Loucy (cell line): ENCODE data around the gene VWA1.

ENCODE experiments used
- H2AFZ ChIP-seq: fragments of 200-600 bp; sonication (generic); 2 replicates; pipeline ENCODE4 v1.6.0; 2016; ENCODE audit warnings: antibody characterized with exemption, mild to moderate bottlenecking, low read length, moderate library complexity
- H3F3A ChIP-seq: fragments of 200-600 bp; 2 replicates; pipeline ENCODE4 v1.6.0; 2016; ENCODE audit warnings: antibody characterized with exemption, low read depth, mild to moderate bottlenecking
- H3K27me3 ChIP-seq: fragments of 200-600 bp; sonication (generic); 2 replicates; pipeline ENCODE4 v1.6.1; 2014; ENCODE audit warnings: low read length, mild to moderate bottlenecking; ENCODE audit not compliant: insufficient read depth, poor library complexity, severe bottlenecking
- H3K36me3 ChIP-seq: fragments of 200-600 bp; sonication (generic); 2 replicates; pipeline ENCODE4 v1.6.1; 2016; ENCODE audit warnings: low read length; ENCODE audit not compliant: insufficient read depth
- H3K4me1 ChIP-seq: fragments of 200-600 bp; sonication (generic); 2 replicates; pipeline ENCODE4 v1.5.1; 2014; ENCODE audit warnings: low read length, mild to moderate bottlenecking; ENCODE audit not compliant: insufficient read depth, poor library complexity, severe bottlenecking
- H3K4me2 ChIP-seq: fragments of 200-600 bp; sonication (generic); 2 replicates; pipeline ENCODE4 v1.6.0; 2014; ENCODE audit warnings: antibody characterized with exemption, low read length, low read depth, mild to moderate bottlenecking; ENCODE audit not compliant: poor library complexity, severe bottlenecking
- H3K4me3 ChIP-seq: fragments of 200-600 bp; sonication (generic); 2 replicates; pipeline ENCODE4 v1.5.1; 2014; ENCODE audit warnings: low read length, mild to moderate bottlenecking, mixed read lengths; ENCODE audit not compliant: poor library complexity, severe bottlenecking
- H3K79me2 ChIP-seq: fragments of 200-600 bp; sonication (generic); 2 replicates; pipeline ENCODE4 v1.6.1; 2014; ENCODE audit warnings: low read length; ENCODE audit not compliant: insufficient read depth
- H3K9ac ChIP-seq: fragments of 200-600 bp; sonication (generic); 2 replicates; pipeline ENCODE4 v1.6.0; 2014; ENCODE audit warnings: mild to moderate bottlenecking, low read depth, low read length, moderate library complexity; ENCODE audit not compliant: poor library complexity, severe bottlenecking
- H3K9me2 ChIP-seq: fragments of 200-600 bp; sonication (generic); replicated peaks from 2 replicates; pipeline ENCODE4 v1.6.1; 2016; ENCODE audit warnings: low read depth, low read length, mixed read lengths
- H3K9me3 ChIP-seq: fragments of 200-600 bp; sonication (generic); 2 replicates; pipeline ENCODE4 v1.6.1; 2014; ENCODE audit warnings: mild to moderate bottlenecking, antibody characterized with exemption, low read length, low read depth; ENCODE audit not compliant: insufficient read depth
- H4K20me1 ChIP-seq: fragments of 200-600 bp; sonication (generic); 2 replicates; pipeline ENCODE4 v1.6.0; 2014; ENCODE audit warnings: antibody characterized with exemption, low read length, mild to moderate bottlenecking; ENCODE audit not compliant: insufficient read depth, poor library complexity, severe bottlenecking
- EZH2phosphoT487 ChIP-seq: fragments of 200-600 bp; IDR thresholded peaks from 2 replicates; pipeline ENCODE4 v1.6.1; 2018; ENCODE audit warnings: antibody characterized with exemption, mild to moderate bottlenecking, moderate library complexity, borderline replicate concordance
- TF ChIP-seq, protein P1 (sequence below): fragments of 200-600 bp; sonication (generic); conservative IDR thresholded peaks from 2 replicates; pipeline ENCODE4 v1.5.1; 2014; ENCODE audit warnings: mild to moderate bottlenecking, antibody characterized with exemption, low read length

Gene VWA1

GRCh38 chr1:1437033-1437903, 1.8 kb downstream of the VWA1 start:
- H3K4me1 ChIP-seq: peaks cover 25% of the 10 kb centered on the region
- H3F3A ChIP-seq: no peaks in the 10 kb centered on the region
- no peaks in the 10 kb centered on the region for H3K9me3 ChIP-seq
- H3K4me2 ChIP-seq: peak overlapping the region; percentile 74
- peak overlapping the region; percentile 59 for H3K4me3 ChIP-seq
- no peak for TF ChIP-seq EZH2phosphoT487
- TF ChIP-seq, protein P1, sequence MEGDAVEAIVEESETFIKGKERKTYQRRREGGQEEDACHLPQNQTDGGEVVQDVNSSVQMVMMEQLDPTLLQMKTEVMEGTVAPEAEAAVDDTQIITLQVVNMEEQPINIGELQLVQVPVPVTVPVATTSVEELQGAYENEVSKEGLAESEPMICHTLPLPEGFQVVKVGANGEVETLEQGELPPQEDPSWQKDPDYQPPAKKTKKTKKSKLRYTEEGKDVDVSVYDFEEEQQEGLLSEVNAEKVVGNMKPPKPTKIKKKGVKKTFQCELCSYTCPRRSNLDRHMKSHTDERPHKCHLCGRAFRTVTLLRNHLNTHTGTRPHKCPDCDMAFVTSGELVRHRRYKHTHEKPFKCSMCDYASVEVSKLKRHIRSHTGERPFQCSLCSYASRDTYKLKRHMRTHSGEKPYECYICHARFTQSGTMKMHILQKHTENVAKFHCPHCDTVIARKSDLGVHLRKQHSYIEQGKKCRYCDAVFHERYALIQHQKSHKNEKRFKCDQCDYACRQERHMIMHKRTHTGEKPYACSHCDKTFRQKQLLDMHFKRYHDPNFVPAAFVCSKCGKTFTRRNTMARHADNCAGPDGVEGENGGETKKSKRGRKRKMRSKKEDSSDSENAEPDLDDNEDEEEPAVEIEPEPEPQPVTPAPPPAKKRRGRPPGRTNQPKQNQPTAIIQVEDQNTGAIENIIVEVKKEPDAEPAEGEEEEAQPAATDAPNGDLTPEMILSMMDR: no peak
- H3K9me2 ChIP-seq: no peaks in the 10 kb centered on the region
- H3K27me3 ChIP-seq: no peaks in the 10 kb centered on the region
- H3K9ac ChIP-seq: peak overlapping the region; percentile 67
- no peak overlapping the region for H2AFZ ChIP-seq
- no peaks in the 10 kb centered on the region for H3K36me3 ChIP-seq
- no peaks in the 10 kb centered on the region for H3K79me2 ChIP-seq
- H4K20me1 ChIP-seq: no peaks in the 10 kb centered on the region

- no peaks in the 10 kb centered on the region for H3K36me3 ChIP-seq
- no peak overlapping the region for H2AFZ ChIP-seq
- no peaks in the 10 kb centered on the region for H3F3A ChIP-seq
- H3K4me2 ChIP-seq: peak overlapping the region; percentile 74
- TF ChIP-seq, protein P1: peak; percentile 27; the same call in 1 of the 2 replicates
- TF ChIP-seq EZH2phosphoT487: no peak
- peak overlapping the region; percentile 59 for H3K4me3 ChIP-seq
- peaks cover 25% of the 10 kb centered on the region for H3K4me1 ChIP-seq
- no peaks in the 10 kb centered on the region for H4K20me1 ChIP-seq
- H3K9ac ChIP-seq: peak overlapping the region; percentile 67
- H3K79me2 ChIP-seq: no peaks in the 10 kb centered on the region
- no peaks in the 10 kb centered on the region for H3K9me2 ChIP-seq
- H3K9me3 ChIP-seq: no peaks in the 10 kb centered on the region
- no peaks in the 10 kb centered on the region for H3K27me3 ChIP-seq
These were observed 2.5 kb downstream of the VWA1 start for GRCh38 chr1:1437904-1438376.

DNA sequence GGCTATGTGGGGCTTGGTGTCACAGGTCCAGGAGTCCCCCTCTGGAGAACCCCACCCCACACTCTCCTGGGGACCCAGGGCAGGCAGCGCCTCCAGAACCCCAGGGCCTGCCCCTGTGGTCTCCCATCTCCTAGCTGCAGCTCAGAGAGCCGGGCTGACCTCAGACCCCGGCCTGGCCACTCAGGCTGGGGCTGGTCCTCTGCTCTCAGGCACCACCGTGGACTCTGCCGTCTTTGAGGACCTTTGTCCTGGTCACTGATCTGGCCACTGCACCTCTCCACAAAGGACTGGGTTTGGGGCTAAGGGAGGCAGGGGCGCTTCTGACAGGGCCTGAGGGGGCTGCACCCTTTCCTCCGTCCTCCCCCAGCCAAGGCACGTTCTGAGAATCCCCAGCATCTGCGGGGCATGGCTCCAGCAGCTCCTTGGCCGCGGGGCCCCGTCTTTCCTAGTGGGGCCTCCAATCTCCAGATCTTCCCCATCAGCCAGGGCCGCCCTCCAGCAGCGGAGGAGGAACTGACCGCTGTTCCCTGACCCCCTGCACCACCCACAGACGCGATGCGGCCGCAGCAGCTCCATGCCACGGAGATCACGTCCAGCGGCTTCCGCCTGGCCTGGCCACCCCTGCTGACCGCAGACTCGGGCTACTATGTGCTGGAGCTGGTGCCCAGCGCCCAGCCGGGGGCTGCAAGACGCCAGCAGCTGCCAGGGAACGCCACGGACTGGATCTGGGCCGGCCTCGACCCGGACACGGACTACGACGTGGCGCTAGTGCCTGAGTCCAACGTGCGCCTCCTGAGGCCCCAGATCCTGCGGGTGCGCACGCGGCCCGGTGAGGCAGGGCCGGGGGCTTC, 3.3 kb downstream of the VWA1 start:
- H3K36me3 ChIP-seq: no peaks in the 10 kb centered on the region
- no peak overlapping the region for H2AFZ ChIP-seq
- no peak for TF ChIP-seq EZH2phosphoT487
- TF ChIP-seq, protein P1: no peak
- peak overlapping the region; percentile 67 for H3K9ac ChIP-seq
- H3K79me2 ChIP-seq: no peaks in the 10 kb centered on the region
- H4K20me1 ChIP-seq: no peaks in the 10 kb centered on the region
- no peaks in the 10 kb centered on the region for H3F3A ChIP-seq
- no peaks in the 10 kb centered on the region for H3K9me3 ChIP-seq
- H3K27me3 ChIP-seq: no peaks in the 10 kb centered on the region
- no peaks in the 10 kb centered on the region for H3K9me2 ChIP-seq
- H3K4me3 ChIP-seq: peak overlapping the region; percentile 59
- peak overlapping the region; percentile 74 for H3K4me2 ChIP-seq
- peaks cover 25% of the 10 kb centered on the region for H3K4me1 ChIP-seq
